Esophagus squamous epithelium (tissue), 5 donors: Measurements from ENCODE around the gene CTXN1. TPM values are rescaled to one million over a fixed set of nuclear protein-coding genes. Genes with fewer than 3 reads are reported as not detected.

ENCODE experiments used
- DNase-seq: peaks from one replicate; lab custom pipeline; 2025; lab: John Stamatoyannopoulos, UW
- H3K27ac ChIP-seq, 4 donors: fragments of 200-600 bp; sonication (generic); one replicate each; pipeline ENCODE4 v1.5.1; 2016 to 2019; ENCODE audit warnings: mild to moderate bottlenecking in 1 of 4
- H3K27me3 ChIP-seq, 4 donors: fragments of 200-600 bp; sonication (generic); 1 replicate in 3 of 4; 2 replicates in 1 of 4; pipeline versions ENCODE4 v1.5.1 to v1.6.0; 2017 to 2021; ENCODE audit warnings: antibody characterized with exemption in 1 of 4
- H3K36me3 ChIP-seq, 3 donors: fragments of 200-600 bp; sonication (generic); one replicate each; pipeline ENCODE4 v1.5.1; 2016 to 2019
- H3K4me1 ChIP-seq, 3 donors: fragments of 200-600 bp; sonication (generic); one replicate each; pipeline ENCODE4 v1.5.1; 2017 to 2019
- H3K4me3 ChIP-seq, 4 donors: fragments of 200-600 bp; sonication (generic); 1 replicate in 3 of 4; 2 replicates in 1 of 4; pipeline ENCODE4 v1.5.1; 2016 to 2019; ENCODE audit warnings: mild to moderate bottlenecking in 2 of 4, moderate library complexity in 1 of 4
- H3K9me3 ChIP-seq, 3 donors: fragments of 200-600 bp; sonication (generic); one replicate each; pipeline ENCODE4 v1.5.1; 2016 to 2019
- CTCF ChIP-seq, 6 experiments: fragments of 450-650 bp in 4 of 6; fragments of 200-600 bp in 2 of 6; sonication (generic) in 2 of 6; IDR thresholded peaks; one replicate each; pipeline ENCODE4 v1.5.1; 2016 to 2019; ENCODE audit warnings: antibody characterized with exemption in 6 of 6, mild to moderate bottlenecking in 4 of 6, moderate library complexity in 4 of 6
- POLR2A ChIP-seq, 4 donors: fragments of 450-650 bp; IDR thresholded peaks; one replicate each; pipeline ENCODE4 v1.6.1; 2017; ENCODE audit warnings: antibody characterized with exemption in 4 of 4, mild to moderate bottlenecking in 4 of 4, moderate library complexity in 3 of 4
- WGBS, 2 donors: methylation state at CpG; one replicate each; pipeline ENCODE4 v1.1.5; 2018; 5-methylcytosine and 5-hydroxymethylcytosine counted together
- intact Hi-C: fragments of 100-400 bp; cut with DNase I; formaldehyde crosslinking; loops from one replicate; pipeline ENCODE4 v1.15.0; 2022
- total RNA-seq, 4 donors: library from RNA; depleted of rRNA; stranded (reverse); fragments of >200 nt; gene quantifications; one replicate each; pipeline ENCODE4 v1.1.0, GENCODE V29; 2016
- donor health status: DM: yes; HTN: yes; CAD: no.

The CTXN1 gene
- total RNA-seq, 4 donors from 2014 or later = 0.35 to 2.7 (median 0.75) TPM; not detected in 1

GRCh38 chr19:7953060-7953459 lies 27.1 kb upstream of the CTXN1 start:
- Histone ChIP-seq H3K9me3 (no peaks in the 10 kb centered on the region), H3K36me3 (peaks cover 0 to 7% (median 0%) of the 10 kb centered on the region in 3 donors), H3K4me1 (peaks cover 0 to 4% (median 0%) of the 10 kb centered on the region in 3 donors), H3K4me3 (no peak overlapping the region), H3K27ac (no peak overlapping the region), H3K27me3 (no peaks in the 10 kb centered on the region)
- DNase-seq = no peak
- intact Hi-C loops = no loop called here
- WGBS, 2 donors = 11 to 12% methylated on average over 3 of the region's 3 CpGs
- no peak for TF ChIP-seq POLR2A (IDR thresholded peaks at IDR 0.05)
- no peak for TF ChIP-seq CTCF (IDR thresholded peaks at IDR 0.05)

- H3K4me3 ChIP-seq = no peak overlapping the region
- H3K27ac ChIP-seq = no peak overlapping the region
- H3K36me3 ChIP-seq = no peaks in the 10 kb centered on the region
- H3K4me1 ChIP-seq = peaks cover 3 to 11% (median 4%) of the 10 kb centered on the region in 3 donors
- H3K9me3 ChIP-seq = no peaks in the 10 kb centered on the region
- no peak for DNase-seq
- intact Hi-C loops = loop anchor here (10.0 kb wide), 1 partner anchor 307 kb away; no protein-coding TSS in a partner anchor
- 80 to 85% methylated on average over 4 of the region's 4 CpGs for WGBS, 2 donors
- TF ChIP-seq CTCF (IDR thresholded peaks at IDR 0.05) (no peak), POLR2A (IDR thresholded peaks at IDR 0.05) (no peak)
- no peaks in the 10 kb centered on the region for H3K27me3 ChIP-seq
Observed at GRCh38 chr19:7947939-7948338, 22.0 kb upstream of the CTXN1 start.

- WGBS, 2 donors = 21 to 29% methylated on average over 14 to 16 of the region's 18 CpGs
- peaks cover 11 to 41% (median 14%) of the 10 kb centered on the region in 3 donors for H3K4me1 ChIP-seq
- intact Hi-C loops = loop anchor here (10.0 kb wide), 1 partner anchor 311 kb away; no protein-coding TSS in a partner anchor
- peak; percentile 75 to 91 (median 88) for TF ChIP-seq CTCF (IDR thresholded peaks at IDR 0.05)
- no peak for TF ChIP-seq POLR2A (IDR thresholded peaks at IDR 0.05)
- no peaks in the 10 kb centered on the region for H3K27me3 ChIP-seq
- peak overlapping the region; percentile 82 to 90 (median 86) for H3K4me3 ChIP-seq
- H3K9me3 ChIP-seq = no peaks in the 10 kb centered on the region
- H3K36me3 ChIP-seq = peaks cover 0 to 22% (median 9%) of the 10 kb centered on the region in 3 donors
- peak; percentile 45 for DNase-seq
- peak overlapping the region; percentile 90 to 99 (median 98) for H3K27ac ChIP-seq
Observed at GRCh38 chr19:7944177-7944761, 18.3 kb upstream of the CTXN1 start.

GRCh38 chr19:7943444-7944176 lies 17.7 kb upstream of the CTXN1 start, which contains the start of gene TIMM44:
Gene TIMM44 (minus strand): TSS chr19:7943666. CDS start chr19:7943651, 15 bp downstream.
- peak; percentile 96 for DNase-seq
- intact Hi-C loops = loop anchor here (10.0 kb wide), 1 partner anchor 311 kb away; no protein-coding TSS in a partner anchor
- peaks cover 11 to 41% (median 14%) of the 10 kb centered on the region in 3 donors for H3K4me1 ChIP-seq
- H3K4me3 ChIP-seq = peak within 1 kb of the TSS; percentile 82 to 90 (median 86)
- H3K36me3 ChIP-seq = peaks cover 0 to 29% (median 9%) of the 10 kb centered on the region in 3 donors
- peak in 3 of 4 donors; percentile 33 to 65 (median 52) for TF ChIP-seq POLR2A (IDR thresholded peaks at IDR 0.05)
- TF ChIP-seq CTCF (IDR thresholded peaks at IDR 0.05) = peak in 1 of 6 experiments; percentile 34
- peak within 1 kb of the TSS; percentile 96 to 99 (median 98) for H3K27ac ChIP-seq
- no peaks in the 10 kb centered on the region for H3K27me3 ChIP-seq
- 0% methylated on average over 2 to 18 of the region's 56 CpGs for WGBS, 2 donors
- H3K9me3 ChIP-seq = no peaks in the 10 kb centered on the region
